ENCODE data around the gene SHANK1.

SHANK1 gene

GRCh38 chr19:50636317-50637085 is 83.1 kb downstream of the SHANK1 start:
- peaks cover 1% of the 10 kb centered on the region for H3K4me1 ChIP-seq (ENCODE audit: insufficient read depth, insufficient read length)
- no peak overlapping the region for H3K9ac ChIP-seq (ENCODE audit: insufficient read length, low read depth)
- no peak overlapping the region for H3K4me3 ChIP-seq (ENCODE audit: insufficient read length, low read depth)
- peaks cover 17% of the 10 kb centered on the region for H3K27me3 ChIP-seq (ENCODE audit: insufficient read depth, insufficient read length)
- peaks cover 6% of the 10 kb centered on the region; the same call in 1 of the 2 replicates for H3K9me3 ChIP-seq (ENCODE audit: insufficient read depth, low read length)
- DNase-seq (ENCODE audit: low read depth, low spot score): no peak
- H3K36me3 ChIP-seq (ENCODE audit: insufficient read depth, insufficient read length, low read length): no peaks in the 10 kb centered on the region
- TF ChIP-seq SUZ12 (IDR thresholded peaks at IDR 0.05; ENCODE audit: extremely low read depth, insufficient read depth, insufficient read length) (no peak), YY1 (IDR thresholded peaks at IDR 0.05; ENCODE audit: insufficient read depth, insufficient read length) (no peak), ZNF274 (IDR thresholded peaks at IDR 0.05; ENCODE audit: low read depth, low read length) (no peak)

GRCh38 chr19:50633973-50634372 is 85.6 kb downstream of the SHANK1 start:
- H3K36me3 ChIP-seq (ENCODE audit: insufficient read depth, insufficient read length, low read length): no peaks in the 10 kb centered on the region
- H3K9me3 ChIP-seq (ENCODE audit: insufficient read depth, low read length): peaks cover 6% of the 10 kb centered on the region; the same call in 1 of the 2 replicates
- H3K9ac ChIP-seq (ENCODE audit: insufficient read length, low read depth): no peak overlapping the region
- DNase-seq (ENCODE audit: low read depth, low spot score): no peak
- H3K4me1 ChIP-seq (ENCODE audit: insufficient read depth, insufficient read length): peaks cover 8% of the 10 kb centered on the region
- no peak for TF ChIP-seq ZNF274 (IDR thresholded peaks at IDR 0.05; ENCODE audit: low read depth, low read length)
- TF ChIP-seq SUZ12 (IDR thresholded peaks at IDR 0.05; ENCODE audit: extremely low read depth, insufficient read depth, insufficient read length): no peak
- no peak for TF ChIP-seq YY1 (IDR thresholded peaks at IDR 0.05; ENCODE audit: insufficient read depth, insufficient read length)
- H3K27me3 ChIP-seq (ENCODE audit: insufficient read depth, insufficient read length): peaks cover 17% of the 10 kb centered on the region
- no peak overlapping the region for H3K4me3 ChIP-seq (ENCODE audit: insufficient read length, low read depth)

- Histone ChIP-seq H3K27me3 (ENCODE audit: insufficient read depth, insufficient read length) (peaks cover 11% of the 10 kb centered on the region), H3K9me3 (ENCODE audit: insufficient read depth, low read length) (peaks cover 6% of the 10 kb centered on the region; the same call in 1 of the 2 replicates), H3K36me3 (ENCODE audit: insufficient read depth, insufficient read length, low read length) (no peaks in the 10 kb centered on the region), H3K4me3 (ENCODE audit: insufficient read length, low read depth) (no peak overlapping the region), H3K9ac (ENCODE audit: insufficient read length, low read depth) (no peak overlapping the region), H3K4me1 (ENCODE audit: insufficient read depth, insufficient read length) (peaks cover 8% of the 10 kb centered on the region)
- TF ChIP-seq ZNF274 (IDR thresholded peaks at IDR 0.05; ENCODE audit: low read depth, low read length): no peak
- no peak for DNase-seq (ENCODE audit: low read depth, low spot score)
These were observed 86.2 kb downstream of the SHANK1 start for GRCh38 chr19:50633359-50633758.

GRCh38 chr19:50632151-50632835 is 87.3 kb downstream of the SHANK1 start:
- Histone ChIP-seq H3K4me1 (ENCODE audit: insufficient read depth, insufficient read length) (peaks cover 8% of the 10 kb centered on the region), H3K36me3 (ENCODE audit: insufficient read depth, insufficient read length, low read length) (no peaks in the 10 kb centered on the region), H3K27me3 (ENCODE audit: insufficient read depth, insufficient read length) (peaks cover under 1% of the 10 kb centered on the region), H3K4me3 (ENCODE audit: insufficient read length, low read depth) (no peak overlapping the region), H3K9me3 (ENCODE audit: insufficient read depth, low read length) (peaks cover 6% of the 10 kb centered on the region; the same call in 1 of the 2 replicates), H3K9ac (ENCODE audit: insufficient read length, low read depth) (no peak overlapping the region)
- no peak for TF ChIP-seq SUZ12 (IDR thresholded peaks at IDR 0.05; ENCODE audit: extremely low read depth, insufficient read depth, insufficient read length)
- no peak for TF ChIP-seq ZNF274 (IDR thresholded peaks at IDR 0.05; ENCODE audit: low read depth, low read length)
- no peak for TF ChIP-seq YY1 (IDR thresholded peaks at IDR 0.05; ENCODE audit: insufficient read depth, insufficient read length)
- DNase-seq (ENCODE audit: low read depth, low spot score): no peak

GRCh38 chr19:50629801-50630200 is 89.8 kb downstream of the SHANK1 start:
- no peaks in the 10 kb centered on the region for H3K36me3 ChIP-seq (ENCODE audit: insufficient read depth, insufficient read length, low read length)
- H3K27me3 ChIP-seq (ENCODE audit: insufficient read depth, insufficient read length): no peaks in the 10 kb centered on the region
- no peak overlapping the region for H3K9ac ChIP-seq (ENCODE audit: insufficient read length, low read depth)
- no peak for DNase-seq (ENCODE audit: low read depth, low spot score)
- no peak overlapping the region for H3K4me3 ChIP-seq (ENCODE audit: insufficient read length, low read depth)
- no peak for TF ChIP-seq YY1 (IDR thresholded peaks at IDR 0.05; ENCODE audit: insufficient read depth, insufficient read length)
- no peak for TF ChIP-seq SUZ12 (IDR thresholded peaks at IDR 0.05; ENCODE audit: extremely low read depth, insufficient read depth, insufficient read length)
- TF ChIP-seq ZNF274 (IDR thresholded peaks at IDR 0.05; ENCODE audit: low read depth, low read length): no peak
- peaks cover 8% of the 10 kb centered on the region for H3K4me1 ChIP-seq (ENCODE audit: insufficient read depth, insufficient read length)
- H3K9me3 ChIP-seq (ENCODE audit: insufficient read depth, low read length): no peaks in the 10 kb centered on the region

GRCh38 chr19:50629194-50629593 is 90.4 kb downstream of the SHANK1 start:
- no peak for TF ChIP-seq YY1 (IDR thresholded peaks at IDR 0.05; ENCODE audit: insufficient read depth, insufficient read length)
- no peak for TF ChIP-seq ZNF274 (IDR thresholded peaks at IDR 0.05; ENCODE audit: low read depth, low read length)
- no peak for TF ChIP-seq SUZ12 (IDR thresholded peaks at IDR 0.05; ENCODE audit: extremely low read depth, insufficient read depth, insufficient read length)
- H3K4me1 ChIP-seq (ENCODE audit: insufficient read depth, insufficient read length): peaks cover 8% of the 10 kb centered on the region

GRCh38 chr19:50628551-50628950 is 91.1 kb downstream of the SHANK1 start:
- no peak for DNase-seq (ENCODE audit: low read depth, low spot score)
- Histone ChIP-seq H3K9me3 (ENCODE audit: insufficient read depth, low read length) (no peaks in the 10 kb centered on the region), H3K9ac (ENCODE audit: insufficient read length, low read depth) (no peak overlapping the region), H3K4me3 (ENCODE audit: insufficient read length, low read depth) (no peak overlapping the region), H3K4me1 (ENCODE audit: insufficient read depth, insufficient read length) (peaks cover 8% of the 10 kb centered on the region), H3K27me3 (ENCODE audit: insufficient read depth, insufficient read length) (no peaks in the 10 kb centered on the region), H3K36me3 (ENCODE audit: insufficient read depth, insufficient read length, low read length) (no peaks in the 10 kb centered on the region)
- TF ChIP-seq SUZ12 (IDR thresholded peaks at IDR 0.05; ENCODE audit: extremely low read depth, insufficient read depth, insufficient read length) (no peak), YY1 (IDR thresholded peaks at IDR 0.05; ENCODE audit: insufficient read depth, insufficient read length) (no peak), ZNF274 (IDR thresholded peaks at IDR 0.05; ENCODE audit: low read depth, low read length) (no peak)

More at GRCh38 chr19:50629194-50629593, 90.4 kb downstream of the SHANK1 start:
- Histone ChIP-seq H3K9ac (ENCODE audit: insufficient read length, low read depth) (no peak overlapping the region), H3K4me3 (ENCODE audit: insufficient read length, low read depth) (no peak overlapping the region), H3K9me3 (ENCODE audit: insufficient read depth, low read length) (no peaks in the 10 kb centered on the region), H3K36me3 (ENCODE audit: insufficient read depth, insufficient read length, low read length) (no peaks in the 10 kb centered on the region), H3K27me3 (ENCODE audit: insufficient read depth, insufficient read length) (no peaks in the 10 kb centered on the region)
- DNase-seq (ENCODE audit: low read depth, low spot score): no peak

All from NT2/D1 (cell line).